Epithelial cell of esophagus (primary cell): Measurements from ENCODE around the gene MTX1.
A peak's percentile ranks its signal among the peaks of the same experiment; 100 is the strongest.
"Not testable (repeated sequence)": the region's sequence is repeated elsewhere in the genome, so short reads cannot be mapped to it uniquely, and the experiment has no call there.

Experiments used
- DNase-seq: peaks from one replicate; pipeline ENCODE4 v3.0.0; 2010; ENCODE audit warnings: low read depth
- H3K4me3 ChIP-seq: 2 replicates; pipeline ENCODE4 v1.5.1; 2011; ENCODE audit warnings: mild to moderate bottlenecking, low read length, control low read depth
- TF ChIP-seq, protein P1 (sequence below): IDR thresholded peaks from 2 replicates; pipeline ENCODE4 v1.5.1; 2011; ENCODE audit warnings: low read depth, mild to moderate bottlenecking, low read length, control low read depth, inconsistent platforms; ENCODE audit not compliant: insufficient read depth; ENCODE audit errors: missing control alignments

Gene MTX1, protein sequence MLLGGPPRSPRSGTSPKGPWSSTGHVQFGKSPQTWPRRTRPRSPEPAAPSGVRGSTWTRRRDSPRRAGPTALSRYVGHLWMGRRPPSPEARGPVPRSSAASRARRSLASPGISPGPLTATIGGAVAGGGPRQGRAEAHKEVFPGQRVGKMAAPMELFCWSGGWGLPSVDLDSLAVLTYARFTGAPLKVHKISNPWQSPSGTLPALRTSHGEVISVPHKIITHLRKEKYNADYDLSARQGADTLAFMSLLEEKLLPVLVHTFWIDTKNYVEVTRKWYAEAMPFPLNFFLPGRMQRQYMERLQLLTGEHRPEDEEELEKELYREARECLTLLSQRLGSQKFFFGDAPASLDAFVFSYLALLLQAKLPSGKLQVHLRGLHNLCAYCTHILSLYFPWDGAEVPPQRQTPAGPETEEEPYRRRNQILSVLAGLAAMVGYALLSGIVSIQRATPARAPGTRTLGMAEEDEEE

DNA sequence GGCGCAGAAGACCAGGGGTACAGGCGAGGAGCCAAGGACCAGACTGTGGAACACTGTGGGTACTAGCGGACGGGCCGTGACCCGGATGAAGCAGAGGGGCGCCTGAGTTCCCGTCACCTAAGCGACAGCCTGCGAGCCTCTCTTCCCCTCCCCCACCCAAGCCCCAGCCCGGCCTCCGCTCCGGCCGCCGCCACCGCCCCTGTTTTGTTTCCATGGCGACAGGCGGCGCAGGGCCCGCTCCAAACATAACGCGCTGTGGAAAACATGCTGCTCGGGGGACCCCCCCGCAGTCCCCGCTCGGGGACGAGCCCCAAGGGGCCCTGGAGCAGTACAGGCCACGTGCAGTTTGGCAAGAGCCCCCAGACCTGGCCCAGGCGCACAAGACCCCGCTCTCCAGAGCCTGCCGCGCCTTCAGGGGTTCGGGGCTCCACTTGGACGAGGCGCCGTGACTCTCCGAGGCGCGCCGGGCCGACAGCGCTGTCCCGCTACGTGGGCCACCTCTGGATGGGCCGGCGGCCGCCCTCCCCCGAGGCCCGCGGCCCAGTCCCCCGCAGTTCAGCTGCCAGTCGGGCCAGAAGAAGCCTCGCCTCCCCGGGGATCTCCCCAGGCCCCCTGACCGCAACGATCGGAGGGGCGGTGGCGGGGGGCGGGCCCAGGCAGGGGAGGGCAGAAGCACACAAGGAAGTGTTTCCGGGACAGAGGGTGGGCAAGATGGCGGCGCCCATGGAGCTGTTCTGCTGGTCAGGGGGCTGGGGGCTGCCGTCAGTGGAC is at the start of gene MTX1:
Gene MTX1 (plus strand): TSS at position 155 of the 771 bp plus-strand sequence. CDS start 110 bp downstream, at position 265.
- peak; percentile 68 for DNase-seq
- H3K4me3 ChIP-seq = peak within 1 kb of the TSS; percentile 60
- TF ChIP-seq, protein P1, sequence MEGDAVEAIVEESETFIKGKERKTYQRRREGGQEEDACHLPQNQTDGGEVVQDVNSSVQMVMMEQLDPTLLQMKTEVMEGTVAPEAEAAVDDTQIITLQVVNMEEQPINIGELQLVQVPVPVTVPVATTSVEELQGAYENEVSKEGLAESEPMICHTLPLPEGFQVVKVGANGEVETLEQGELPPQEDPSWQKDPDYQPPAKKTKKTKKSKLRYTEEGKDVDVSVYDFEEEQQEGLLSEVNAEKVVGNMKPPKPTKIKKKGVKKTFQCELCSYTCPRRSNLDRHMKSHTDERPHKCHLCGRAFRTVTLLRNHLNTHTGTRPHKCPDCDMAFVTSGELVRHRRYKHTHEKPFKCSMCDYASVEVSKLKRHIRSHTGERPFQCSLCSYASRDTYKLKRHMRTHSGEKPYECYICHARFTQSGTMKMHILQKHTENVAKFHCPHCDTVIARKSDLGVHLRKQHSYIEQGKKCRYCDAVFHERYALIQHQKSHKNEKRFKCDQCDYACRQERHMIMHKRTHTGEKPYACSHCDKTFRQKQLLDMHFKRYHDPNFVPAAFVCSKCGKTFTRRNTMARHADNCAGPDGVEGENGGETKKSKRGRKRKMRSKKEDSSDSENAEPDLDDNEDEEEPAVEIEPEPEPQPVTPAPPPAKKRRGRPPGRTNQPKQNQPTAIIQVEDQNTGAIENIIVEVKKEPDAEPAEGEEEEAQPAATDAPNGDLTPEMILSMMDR = no peak

- H3K4me3 ChIP-seq = no peak overlapping the region
- TF ChIP-seq, protein P1 = no peak
- DNase-seq = no peak
Measured at GRCh38 chr1:155158991-155159390, 49.5 kb upstream of the MTX1 start.

DNA sequence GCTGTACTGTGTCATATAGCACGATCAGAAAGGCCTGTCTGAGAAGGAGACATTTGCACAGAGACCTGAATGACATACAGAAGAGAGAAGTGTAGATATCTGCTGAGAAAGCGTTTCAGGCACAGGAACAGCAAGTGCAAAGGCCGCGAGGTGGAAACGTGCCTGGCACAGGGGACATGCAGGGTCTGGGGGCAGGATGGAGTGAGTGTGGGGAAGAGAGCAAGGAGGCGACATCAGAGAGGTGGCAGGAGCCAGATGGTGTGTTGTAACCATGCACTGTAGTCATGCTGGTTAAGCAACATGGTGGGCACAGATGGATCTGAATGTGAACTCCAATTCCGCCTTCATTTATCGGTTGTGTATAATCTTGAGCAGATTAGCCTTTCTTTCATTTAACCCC is 48.4 kb upstream of the MTX1 start:
- DNase-seq = no peak
- TF ChIP-seq, protein P1 = no peak

DNA sequence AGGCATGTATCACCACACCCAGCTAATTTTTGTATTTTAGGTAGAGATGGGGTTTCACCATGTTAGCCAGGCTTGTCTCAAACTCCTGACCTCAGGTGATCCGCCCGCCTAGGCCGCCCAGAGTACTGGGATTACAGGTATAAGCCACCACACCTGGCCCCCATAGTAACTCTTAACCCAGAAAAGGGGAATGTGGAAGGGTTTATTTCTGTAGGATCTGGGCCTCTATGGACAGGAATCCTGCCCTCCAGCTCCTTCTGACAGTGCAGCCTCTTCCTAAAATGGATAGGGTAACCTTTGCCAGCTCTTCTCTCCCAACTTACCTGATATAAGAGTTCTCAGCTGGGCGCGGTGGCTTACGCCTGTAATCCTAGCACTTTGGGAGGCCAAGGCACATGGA is 45.9 kb upstream of the MTX1 start:
- H3K4me3 ChIP-seq, DNase-seq: not testable (repeated sequence)

More for the DNA sequence above, 48.4 kb upstream of the MTX1 start:
- no peak overlapping the region for H3K4me3 ChIP-seq

GRCh38 chr1:155163785-155164184 is 44.7 kb upstream of the MTX1 start:
- H3K4me3 ChIP-seq, DNase-seq: not testable (repeated sequence)

DNA sequence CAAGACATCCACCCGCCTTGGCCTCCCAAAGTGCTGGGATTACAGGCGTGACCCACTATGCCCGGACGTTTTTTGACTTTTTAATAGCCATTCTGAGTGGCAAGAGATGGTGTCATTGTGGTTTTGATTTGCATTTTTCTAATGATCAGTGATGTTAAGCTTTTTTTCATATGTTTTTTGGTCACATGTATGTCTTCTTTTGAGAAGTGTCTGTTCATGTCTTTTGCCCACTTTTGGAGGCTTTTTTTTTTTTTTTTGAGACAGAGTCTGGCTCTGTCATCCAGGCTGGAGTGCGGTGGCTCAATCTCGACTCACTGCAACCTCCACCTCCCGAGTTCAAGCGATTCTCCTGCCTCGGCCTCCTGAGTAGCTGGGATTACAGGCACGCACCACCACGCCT is 43.9 kb upstream of the MTX1 start:
- H3K4me3 ChIP-seq, DNase-seq: not testable (repeated sequence)

GRCh38 chr1:155166051-155166470 is 42.4 kb upstream of the MTX1 start:
- H3K4me3 ChIP-seq = no peak overlapping the region
- TF ChIP-seq, protein P1 = no peak
- DNase-seq = no peak

DNA sequence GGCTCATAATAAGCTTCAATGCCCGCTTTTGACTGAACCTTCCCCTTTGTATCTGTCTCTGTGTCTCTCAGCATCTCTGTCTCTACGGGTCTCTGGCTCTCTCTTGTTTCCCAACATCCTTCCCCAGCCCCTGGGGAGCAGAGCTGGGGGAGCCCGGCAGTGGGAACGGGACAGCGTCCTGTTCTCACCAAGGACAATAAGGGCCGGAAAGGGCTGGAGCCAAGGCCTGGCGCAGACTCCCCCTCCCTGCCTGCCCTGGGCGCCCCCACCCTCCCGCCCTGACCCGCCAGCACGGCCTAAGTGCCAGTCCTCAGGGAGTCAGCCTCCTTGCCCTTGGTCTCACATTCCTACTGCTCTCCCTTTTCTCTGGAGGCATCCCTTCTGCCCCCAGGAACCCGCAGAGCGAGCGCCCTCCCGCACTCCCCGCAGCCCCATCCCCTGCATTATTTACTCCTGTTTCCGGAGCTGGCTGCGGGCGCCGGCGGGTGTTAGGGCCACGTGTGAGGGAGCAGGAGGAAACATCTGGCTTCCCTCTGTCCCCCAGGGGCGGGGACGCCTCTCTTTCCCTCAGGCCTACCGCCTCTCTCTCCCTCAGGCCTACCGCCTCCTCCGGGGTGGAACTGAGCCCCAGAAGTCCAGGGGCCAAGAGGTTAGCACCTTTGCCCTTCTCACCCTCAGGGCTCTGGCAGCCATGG is 41.9 kb upstream of the MTX1 start:
- no peak for DNase-seq
- TF ChIP-seq, protein P1 = no peak
- H3K4me3 ChIP-seq = no peak overlapping the region
